B cell (primary cell): ENCODE measurements around the gene ZNF134. TPM values are rescaled to one million over a fixed set of nuclear protein-coding genes. Genes with fewer than 3 reads are reported as not detected.

Source experiments
- polyA plus RNA-seq: library from polyadenylated mRNA; depleted of rRNA; stranded (reverse); fragments of >200 nt; gene quantifications from 2 replicates; pipeline ENCODE4 v1.2.3, GENCODE V29; 2012
- total RNA-seq, 2 donors: library from RNA; stranded (reverse); fragments of 120-200 nt in 1 of 2; gene quantifications; 1 replicate in 1 of 2; 2 replicates in 1 of 2; pipeline versions ENCODE4 v1.2.3 to v1.2.4, GENCODE V29; 2013 to 2022

The ZNF134 gene
- total and polyA plus RNA-seq, 2 donors (not counting 1 experiment from before 2014, with no cell fraction given): 7.8 to 38.9 TPM

Other genes starting within 250 kb of the ZNF134 start
- gene ZNF548, start 224.4 kb upstream of the ZNF134 start, total RNA-seq: 83.8 and 85.8 TPM in 2 replicates
- gene ZNF548, start 224.4 kb upstream of the ZNF134 start, polyA plus RNA-seq: 52.5 and 92.7 TPM in 2 replicates
- 25.8 and 30.7 TPM in 2 replicates for gene ZNF17, start 203.1 kb upstream of the ZNF134 start, total RNA-seq
- 9.7 and 9.9 TPM in 2 replicates for gene ZNF17, start 203.1 kb upstream of the ZNF134 start, polyA plus RNA-seq
- gene ZNF749, start 178.9 kb upstream of the ZNF134 start, total RNA-seq: 17.4 and 20.1 TPM in 2 replicates
- 5.7 and 9.3 TPM in 2 replicates for gene ZNF749, start 178.9 kb upstream of the ZNF134 start, polyA plus RNA-seq
- 1.6 and 2.4 TPM in 2 replicates for gene VN1R1, start 157.1 kb upstream of the ZNF134 start, total RNA-seq
- 0.39 and 0.52 TPM in 2 replicates for gene VN1R1, start 157.1 kb upstream of the ZNF134 start, polyA plus RNA-seq
- 26.2 and 27.4 TPM in 2 replicates for gene ZNF772, start 136.7 kb upstream of the ZNF134 start, total RNA-seq
- 1.7 and 2.2 TPM in 2 replicates for gene ZNF772, start 136.7 kb upstream of the ZNF134 start, polyA plus RNA-seq
- gene ZNF419, start 126.5 kb upstream of the ZNF134 start, total RNA-seq: 31.1 TPM in 2 replicates
- gene ZNF419, start 126.5 kb upstream of the ZNF134 start, polyA plus RNA-seq: 8.7 and 11.2 TPM in 2 replicates
- gene ZNF773, start 114.3 kb upstream of the ZNF134 start, total RNA-seq: 28.6 and 29.2 TPM in 2 replicates
- 12.6 and 13.3 TPM in 2 replicates for gene ZNF773, start 114.3 kb upstream of the ZNF134 start, polyA plus RNA-seq
- gene ZNF549, start 86.9 kb upstream of the ZNF134 start, total RNA-seq: 23.0 and 23.7 TPM in 2 replicates
- gene ZNF549, start 86.9 kb upstream of the ZNF134 start, polyA plus RNA-seq: 5.4 and 6.6 TPM in 2 replicates
- 31.1 and 38.1 TPM in 2 replicates for gene ZNF550, start 54.4 kb upstream of the ZNF134 start, total RNA-seq
- gene ZNF550, start 54.4 kb upstream of the ZNF134 start, polyA plus RNA-seq: 18.0 and 18.1 TPM in 2 replicates
- 13.0 and 13.9 TPM in 2 replicates for gene ZNF416, start 35.3 kb upstream of the ZNF134 start, total RNA-seq
- gene ZNF416, start 35.3 kb upstream of the ZNF134 start, polyA plus RNA-seq: 1.4 and 1.6 TPM in 2 replicates
- 19.2 and 21.8 TPM in 2 replicates for gene ZIK1, start 30.1 kb upstream of the ZNF134 start, total RNA-seq
- 3.4 and 5.3 TPM in 2 replicates for gene ZIK1, start 30.1 kb upstream of the ZNF134 start, polyA plus RNA-seq
- 11.2 and 11.6 TPM in 2 replicates for gene ZNF530, start 14.4 kb upstream of the ZNF134 start, total RNA-seq
- 2.2 and 4.3 TPM in 2 replicates for gene ZNF530, start 14.4 kb upstream of the ZNF134 start, polyA plus RNA-seq
- gene ZNF211, start 18.9 kb downstream of the ZNF134 start, total RNA-seq: 53.5 and 53.6 TPM in 2 replicates
- 22.0 and 24.4 TPM in 2 replicates for gene ZNF211, start 18.9 kb downstream of the ZNF134 start, polyA plus RNA-seq
- not detected in 2 replicates for gene ZSCAN4, start 54.7 kb downstream of the ZNF134 start, total RNA-seq
- not detected in 2 replicates for gene ZSCAN4, start 54.7 kb downstream of the ZNF134 start, polyA plus RNA-seq
- 24.7 and 28.3 TPM in 2 replicates for gene ZNF551, start 67.7 kb downstream of the ZNF134 start, total RNA-seq
- 4.4 and 5.0 TPM in 2 replicates for gene ZNF551, start 67.7 kb downstream of the ZNF134 start, polyA plus RNA-seq
- gene ZNF154, start 95.0 kb downstream of the ZNF134 start, total RNA-seq: 40.4 and 42.8 TPM in 2 replicates
- 21.9 and 25.4 TPM in 2 replicates for gene ZNF154, start 95.0 kb downstream of the ZNF134 start, polyA plus RNA-seq
- 43.3 and 44.2 TPM in 2 replicates for gene ZNF671, start 113.4 kb downstream of the ZNF134 start, total RNA-seq
- gene ZNF671, start 113.4 kb downstream of the ZNF134 start, polyA plus RNA-seq: 15.9 and 17.0 TPM in 2 replicates
- 47.5 and 51.6 TPM in 2 replicates for gene ZNF776, start 132.6 kb downstream of the ZNF134 start, total RNA-seq
- gene ZNF776, start 132.6 kb downstream of the ZNF134 start, polyA plus RNA-seq: 15.6 and 22.6 TPM in 2 replicates
- 48.0 and 51.3 TPM in 2 replicates for gene ZNF586, start 155.4 kb downstream of the ZNF134 start, total RNA-seq
- 18.0 and 28.4 TPM in 2 replicates for gene ZNF586, start 155.4 kb downstream of the ZNF134 start, polyA plus RNA-seq
- 21.7 and 29.9 TPM in 2 replicates for gene ZNF552, start 200.7 kb downstream of the ZNF134 start, total RNA-seq
- 6.7 and 8.1 TPM in 2 replicates for gene ZNF552, start 200.7 kb downstream of the ZNF134 start, polyA plus RNA-seq
- gene ZNF587B, start 216.1 kb downstream of the ZNF134 start, total RNA-seq: 29.1 and 31.5 TPM in 2 replicates
- gene ZNF587B, start 216.1 kb downstream of the ZNF134 start, polyA plus RNA-seq: 9.9 and 18.1 TPM in 2 replicates
- gene ZNF587, start 235.6 kb downstream of the ZNF134 start, total RNA-seq: 72.9 and 77.6 TPM in 2 replicates
- 16.6 and 17.0 TPM in 2 replicates for gene ZNF587, start 235.6 kb downstream of the ZNF134 start, polyA plus RNA-seq